Activated CD4-positive, alpha-beta T cell treated with anti-CD3 and anti-CD28 coated beads, Interleukin-10, Interleukin-2, amounts not matched to agents 100 ng/mL and 50 ng/mL, durations not matched to agents 16 hours and 8 hours (primary cell): ENCODE data around the gene KRTAP10-12.
"Not testable (repeated sequence)": the region's sequence is repeated elsewhere in the genome, so short reads cannot be mapped to it uniquely, and the experiment has no call there.

Experiments used
- DNase-seq: peaks from one replicate; pipeline ENCODE4 v3.0.0-alpha.2; 2020

KRTAP10-12 gene, protein sequence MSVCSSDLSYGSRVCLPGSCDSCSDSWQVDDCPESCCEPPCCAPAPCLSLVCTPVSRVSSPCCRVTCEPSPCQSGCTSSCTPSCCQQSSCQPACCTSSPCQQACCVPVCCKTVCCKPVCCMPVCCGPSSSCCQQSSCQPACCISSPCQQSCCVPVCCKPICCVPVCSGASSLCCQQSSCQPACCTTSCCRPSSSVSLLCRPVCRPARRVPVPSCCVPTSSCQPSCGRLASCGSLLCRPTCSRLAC

DNA sequence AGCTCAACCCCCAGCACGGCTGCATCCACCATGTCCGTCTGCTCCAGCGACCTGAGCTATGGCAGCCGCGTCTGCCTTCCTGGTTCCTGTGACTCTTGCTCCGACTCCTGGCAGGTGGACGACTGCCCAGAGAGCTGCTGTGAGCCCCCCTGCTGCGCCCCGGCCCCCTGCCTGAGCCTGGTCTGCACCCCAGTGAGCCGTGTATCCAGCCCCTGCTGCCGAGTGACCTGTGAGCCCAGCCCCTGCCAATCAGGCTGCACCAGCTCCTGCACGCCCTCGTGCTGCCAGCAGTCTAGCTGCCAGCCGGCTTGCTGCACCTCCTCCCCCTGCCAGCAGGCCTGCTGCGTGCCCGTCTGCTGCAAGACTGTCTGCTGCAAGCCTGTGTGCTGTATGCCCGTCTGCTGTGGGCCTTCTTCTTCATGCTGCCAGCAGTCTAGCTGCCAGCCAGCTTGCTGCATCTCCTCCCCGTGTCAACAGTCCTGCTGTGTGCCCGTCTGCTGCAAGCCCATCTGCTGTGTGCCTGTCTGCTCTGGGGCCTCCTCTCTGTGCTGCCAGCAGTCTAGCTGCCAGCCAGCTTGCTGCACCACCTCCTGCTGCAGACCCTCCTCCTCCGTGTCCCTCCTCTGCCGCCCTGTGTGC is at the start of gene KRTAP10-12:
KRTAP10-12 (plus strand) TSS at position 1 of the 639 bp plus-strand sequence; CDS start at position 31, 30 bp downstream.
- DNase-seq = not testable (repeated sequence)

DNA sequence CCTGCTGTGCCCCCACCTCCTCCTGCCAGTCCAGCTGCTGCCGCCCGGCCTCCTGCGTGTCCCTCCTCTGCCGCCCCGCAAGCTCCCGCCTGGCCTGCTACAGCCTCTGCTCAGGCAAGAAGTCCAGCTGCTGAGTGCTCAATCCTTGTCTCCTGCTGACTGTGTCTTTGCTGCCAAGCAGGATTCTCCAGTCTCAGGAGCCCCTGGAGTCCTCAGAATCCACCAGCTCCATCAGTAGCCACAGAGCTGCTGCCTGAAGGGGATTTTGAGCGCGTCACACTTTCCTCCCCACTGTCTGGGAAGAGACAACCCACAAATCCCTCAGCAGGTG is 49.8 kb upstream of the KRTAP10-12 start:
- no peak for DNase-seq

DNA sequence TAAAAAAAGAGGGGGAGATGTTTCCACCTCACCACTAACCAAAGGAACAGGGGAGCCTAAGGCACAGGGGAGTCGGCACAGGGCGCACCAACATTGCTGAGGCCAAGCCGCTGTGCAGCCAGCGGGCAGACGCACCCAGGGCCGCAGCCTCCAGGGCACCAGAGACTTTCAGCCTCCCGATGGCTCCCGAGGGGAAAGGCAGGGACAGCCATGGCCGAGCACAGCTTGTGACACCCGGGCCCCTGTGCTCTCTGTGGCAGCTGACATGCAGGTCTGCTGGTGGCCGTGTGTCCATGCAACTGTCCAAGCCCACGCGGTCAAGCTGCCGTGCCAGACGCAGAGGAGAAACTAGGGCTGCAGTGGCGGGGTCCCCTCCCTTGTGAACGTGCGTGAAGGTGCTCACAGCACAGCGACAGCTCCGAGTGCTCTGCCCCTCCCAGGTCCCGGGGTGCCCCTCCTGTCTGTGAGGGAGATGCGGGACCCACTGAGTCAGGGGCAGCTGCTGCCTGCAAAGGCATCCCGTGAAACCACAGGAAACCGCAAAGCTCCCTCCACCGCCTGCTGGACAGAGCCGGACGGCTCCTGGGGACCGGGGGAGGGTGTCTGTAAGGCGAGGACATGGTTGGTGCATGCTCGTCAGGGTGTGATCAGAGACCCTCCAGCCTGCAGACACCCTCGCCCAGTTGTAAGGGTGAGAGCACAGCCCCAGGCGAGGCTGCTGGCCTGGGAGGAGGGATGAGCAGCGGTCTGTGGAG is 48.2 kb upstream of the KRTAP10-12 start:
- no peak for DNase-seq

DNA sequence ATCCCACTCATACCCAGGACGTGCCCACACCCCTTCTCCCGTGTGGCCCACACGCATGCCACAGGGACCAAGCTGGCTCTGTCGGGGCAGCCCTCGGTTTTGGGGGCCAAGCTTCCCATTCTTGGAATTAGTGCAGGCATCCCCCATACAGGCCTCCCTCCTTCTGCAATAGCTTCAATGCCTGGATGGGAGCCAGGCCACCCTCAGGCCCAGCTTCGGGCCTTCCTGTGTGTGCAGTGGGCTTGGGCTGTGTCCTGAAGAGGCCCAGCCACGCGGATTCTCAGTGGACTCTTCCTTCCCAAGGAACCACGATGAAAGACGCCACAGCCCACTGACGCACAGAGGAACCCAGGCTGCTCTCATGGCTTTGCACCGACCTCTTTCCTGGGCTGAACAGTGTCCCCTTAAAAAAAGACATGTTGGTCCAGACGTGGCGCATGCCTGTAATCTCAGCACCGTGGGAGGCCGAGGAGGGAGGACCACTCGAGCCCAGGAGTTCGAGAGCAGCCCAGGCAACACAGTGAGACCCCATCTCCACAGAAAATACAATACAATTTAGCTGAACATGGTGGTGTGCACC is 47.4 kb upstream of the KRTAP10-12 start:
- DNase-seq = no peak

DNA sequence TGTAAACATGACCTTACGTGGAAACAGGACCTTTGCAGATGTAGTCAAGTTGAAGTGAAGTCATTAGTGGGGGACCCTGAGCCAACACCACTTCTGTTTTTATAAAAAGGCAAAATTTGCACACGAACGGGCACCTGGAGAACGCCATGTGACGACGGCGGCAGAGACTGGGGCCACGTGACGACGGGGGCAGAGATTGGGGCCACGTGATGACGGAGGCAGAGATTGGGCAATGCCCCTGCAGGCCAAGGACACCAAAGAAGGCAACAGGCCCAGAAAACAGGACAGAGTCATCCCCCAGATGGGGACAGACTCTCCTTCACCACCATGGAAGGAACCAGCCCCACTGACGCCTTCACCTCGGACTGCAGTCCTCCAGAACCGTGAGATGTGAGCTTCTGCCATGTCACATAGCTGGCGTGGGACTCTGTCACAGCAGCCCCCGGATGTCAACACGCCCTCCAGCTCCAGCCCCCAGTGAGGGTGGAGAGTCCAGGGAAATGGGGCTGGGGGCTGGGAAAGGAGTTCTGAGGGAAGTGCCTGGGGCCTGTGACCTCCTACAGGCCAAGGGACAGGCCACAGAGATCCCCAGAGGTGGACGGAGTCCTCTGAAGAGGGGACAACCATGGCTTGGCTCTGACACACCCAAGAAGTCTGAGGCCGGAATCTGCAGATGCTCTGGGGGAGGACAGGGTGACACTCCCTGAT is 46.6 kb upstream of the KRTAP10-12 start:
- DNase-seq = no peak

DNA sequence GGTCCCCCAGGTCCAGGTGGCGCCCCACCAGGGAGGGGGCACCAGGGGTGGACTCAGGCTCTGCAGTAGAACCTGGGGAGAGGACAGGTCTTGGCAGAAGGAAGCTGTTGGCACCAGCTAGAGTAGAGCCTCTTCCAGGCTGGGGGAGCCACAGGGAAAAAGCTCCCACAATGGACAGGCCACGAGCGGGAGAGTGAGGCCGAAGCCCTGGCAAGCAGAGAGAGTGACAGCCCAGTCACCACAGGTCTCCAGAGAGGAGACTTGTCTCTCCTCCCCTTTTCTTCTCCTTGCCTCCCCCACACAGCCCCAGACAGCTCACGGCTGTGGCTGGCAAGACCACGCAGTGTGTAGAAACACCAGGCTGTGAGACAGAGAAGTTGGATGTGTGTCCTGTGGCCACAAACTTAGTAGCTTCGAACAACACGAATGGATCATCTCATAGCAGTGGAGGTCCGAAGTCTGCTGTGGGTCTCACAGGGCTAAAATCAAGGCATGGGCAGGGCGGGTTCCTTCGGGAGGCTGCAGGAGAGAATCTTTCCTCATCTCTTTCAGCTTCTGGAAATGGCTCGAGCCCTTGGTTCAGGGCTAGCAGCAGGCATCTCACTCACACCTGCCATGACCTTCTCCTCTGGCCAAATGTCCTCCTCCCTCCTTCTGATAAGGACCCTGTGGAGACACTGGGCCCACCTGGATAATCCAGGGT is 45.8 kb upstream of the KRTAP10-12 start:
- DNase-seq = no peak

DNA sequence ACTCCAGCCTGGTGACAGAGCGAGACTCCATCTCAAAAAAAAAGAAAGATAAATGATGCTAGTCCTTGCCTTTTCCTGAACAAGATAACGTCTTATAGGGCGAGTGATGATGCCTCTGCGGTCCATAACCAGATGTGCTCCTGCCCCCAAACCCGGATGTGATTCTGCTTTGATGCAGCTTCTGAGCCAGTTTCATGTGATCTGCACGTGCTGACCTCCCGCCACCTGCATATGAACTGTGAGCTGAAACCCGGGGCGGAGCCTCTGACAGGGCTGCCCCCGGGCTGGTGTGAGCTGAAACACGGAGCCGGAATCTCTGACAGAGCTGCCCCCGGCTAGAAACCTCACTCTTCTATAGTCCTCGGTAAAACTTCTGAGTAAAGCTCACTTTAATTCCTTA is 43.8 kb upstream of the KRTAP10-12 start:
- DNase-seq = no peak

DNA sequence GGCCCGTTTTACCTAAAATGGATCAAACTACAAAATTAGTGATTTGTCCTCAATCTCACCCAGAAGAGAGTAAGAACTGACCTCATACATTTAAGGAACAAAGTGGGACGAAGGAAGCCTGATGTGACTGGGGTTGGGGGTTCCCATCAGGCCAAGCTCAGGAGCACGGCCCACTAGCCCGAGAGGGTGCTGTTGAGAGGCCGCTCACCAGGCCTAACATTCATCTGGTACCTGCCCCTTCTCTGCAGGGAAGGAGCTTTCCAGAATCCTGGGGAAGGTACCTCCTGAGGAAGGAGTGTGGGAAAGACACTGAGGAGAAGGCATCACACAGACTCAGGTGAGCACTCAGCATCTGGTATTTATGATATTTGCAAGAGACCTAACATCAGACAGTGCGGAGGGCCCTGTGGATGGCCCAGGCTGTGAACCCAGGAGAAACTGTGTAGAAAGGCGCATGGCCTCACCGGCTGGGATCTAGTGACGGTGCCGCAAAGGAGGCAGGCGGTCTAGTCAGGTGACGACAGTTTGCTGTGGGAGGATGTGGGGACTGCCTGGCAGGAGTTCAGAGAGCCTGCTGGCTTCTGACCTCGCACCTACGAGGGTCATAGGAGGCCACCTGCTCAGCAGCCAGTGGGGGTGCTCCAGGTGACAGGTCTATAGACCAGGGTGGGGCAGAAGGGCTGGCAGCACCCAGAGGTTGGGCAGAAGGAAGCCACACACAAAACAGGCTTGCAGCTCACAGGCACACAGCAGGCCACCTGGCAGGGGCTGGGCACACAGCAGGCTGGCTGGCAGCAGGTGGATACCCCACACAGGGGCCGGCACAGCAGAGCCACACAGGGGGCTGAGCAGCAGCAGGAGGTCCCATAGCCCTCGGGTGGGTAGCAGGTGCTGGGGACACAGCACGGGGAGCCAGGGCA is 43.1 kb upstream of the KRTAP10-12 start:
- DNase-seq = peak; percentile 13

DNA sequence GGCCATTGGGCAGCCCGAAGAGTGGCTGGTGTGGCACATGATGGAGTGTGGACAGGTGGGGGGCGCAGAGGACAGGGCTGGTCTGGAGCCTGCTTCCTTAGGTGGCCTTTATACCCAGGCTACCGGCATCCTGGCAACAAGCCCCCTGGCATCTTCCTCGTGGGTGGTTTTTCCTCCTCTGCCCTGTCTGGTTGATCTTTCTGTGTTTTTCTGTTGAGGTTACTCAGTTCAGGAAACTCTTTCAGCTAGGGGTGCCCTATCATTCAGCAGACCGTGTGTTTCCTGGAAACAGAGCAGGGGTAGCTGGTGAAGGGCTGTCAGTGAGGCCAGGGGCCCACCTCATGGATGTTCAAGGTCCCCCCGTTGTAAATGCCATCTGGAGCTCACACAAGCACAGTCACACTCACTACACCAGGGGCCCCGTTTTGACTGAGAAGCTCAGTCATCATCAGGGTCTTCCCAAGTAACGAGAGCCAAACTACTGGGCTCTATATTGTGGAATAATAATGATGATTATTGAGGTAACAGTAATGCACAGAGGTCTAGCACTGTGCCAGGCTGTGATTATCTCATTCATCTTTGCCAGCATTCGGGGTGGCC is 42.3 kb upstream of the KRTAP10-12 start, which contains the start of gene KRTAP12-4:
KRTAP12-4 (minus strand) TSS at position 84 of the 600 bp plus-strand sequence; CDS start at position 39, 45 bp downstream.
- no peak for DNase-seq

DNA sequence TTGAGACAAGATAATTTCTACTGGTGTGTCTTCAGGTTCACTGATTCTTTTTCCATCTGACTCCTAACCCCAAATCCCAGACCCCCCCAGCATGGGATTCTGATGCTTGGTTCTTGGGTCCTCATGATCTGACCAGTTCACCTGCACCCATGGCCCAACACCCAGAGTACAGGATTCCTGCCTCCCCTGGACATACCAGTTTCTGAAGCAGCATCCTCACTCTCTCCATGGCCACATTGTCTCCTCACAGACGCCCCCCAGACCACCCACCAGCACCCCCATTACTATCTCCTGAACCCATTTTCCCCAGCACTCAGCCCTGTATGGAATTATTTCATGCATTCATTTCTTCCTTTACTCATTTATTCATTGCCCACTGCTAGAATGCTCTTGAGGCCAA is 40.1 kb upstream of the KRTAP10-12 start:
- no peak for DNase-seq

DNA sequence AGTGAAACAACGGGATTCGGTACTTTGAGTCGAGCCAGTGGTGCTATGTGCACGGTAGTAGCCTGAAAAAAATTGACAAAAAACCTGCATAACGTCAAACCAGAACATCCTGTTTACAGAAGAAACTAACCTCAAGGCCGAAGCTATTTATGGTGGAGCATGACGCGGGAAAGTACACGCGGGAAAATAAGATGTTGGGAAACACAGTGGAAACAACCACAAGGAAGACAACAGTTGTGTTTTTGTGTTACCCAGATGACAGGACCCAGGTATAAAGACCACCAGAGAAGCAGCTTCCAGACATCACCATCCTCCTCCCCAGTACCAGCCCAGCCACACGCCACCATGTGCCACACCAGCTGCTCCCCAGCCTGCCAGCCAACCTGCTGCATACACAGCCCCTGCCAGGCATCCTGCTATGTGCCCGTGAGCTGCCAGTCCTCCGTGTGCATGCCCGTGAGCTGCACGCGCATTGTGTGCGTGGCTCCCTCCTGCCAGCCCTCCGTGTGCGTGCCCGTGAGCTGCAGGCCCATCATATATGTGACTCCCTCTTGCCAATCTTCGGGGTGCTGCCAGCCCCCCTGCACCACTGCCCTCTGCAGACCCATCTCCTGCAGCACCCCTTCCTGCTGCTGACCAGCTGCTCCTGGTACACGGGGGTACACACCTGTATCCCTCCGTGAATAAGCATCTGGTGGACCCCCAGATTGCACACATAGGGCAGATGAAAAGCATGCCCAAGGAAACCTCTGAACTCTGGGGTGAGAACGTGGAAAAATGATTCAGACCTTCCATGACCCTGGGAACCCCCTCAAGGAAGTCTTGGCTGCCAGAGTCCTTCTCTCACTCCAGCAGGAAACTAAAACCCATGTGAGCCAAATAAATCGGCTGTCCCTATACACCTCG is 39.1 kb upstream of the KRTAP10-12 start, which contains the start of gene KRTAP12-3:
KRTAP12-3 (plus strand) TSS at position 298 of the 906 bp plus-strand sequence; CDS start at position 346, 48 bp downstream.
- DNase-seq = peak; percentile 63

DNA sequence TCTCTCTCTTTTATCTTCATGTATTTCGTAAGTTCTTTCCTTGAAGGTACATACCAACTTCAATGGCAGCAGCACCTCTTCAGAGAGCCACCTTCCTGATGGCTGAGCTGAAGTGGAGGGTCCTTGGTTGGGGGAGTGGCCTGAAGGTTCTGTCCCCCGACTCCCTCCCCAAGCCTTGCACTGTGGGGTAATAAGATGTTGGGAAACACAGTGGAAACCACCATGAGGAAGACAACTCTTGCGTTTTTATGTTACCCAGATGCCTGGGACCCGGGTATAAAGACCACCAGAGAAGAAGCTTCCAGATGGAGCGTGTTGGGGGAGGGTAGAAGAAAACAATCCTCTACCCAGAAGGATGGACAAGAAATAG is 38.4 kb upstream of the KRTAP10-12 start:
- DNase-seq = no peak

DNA sequence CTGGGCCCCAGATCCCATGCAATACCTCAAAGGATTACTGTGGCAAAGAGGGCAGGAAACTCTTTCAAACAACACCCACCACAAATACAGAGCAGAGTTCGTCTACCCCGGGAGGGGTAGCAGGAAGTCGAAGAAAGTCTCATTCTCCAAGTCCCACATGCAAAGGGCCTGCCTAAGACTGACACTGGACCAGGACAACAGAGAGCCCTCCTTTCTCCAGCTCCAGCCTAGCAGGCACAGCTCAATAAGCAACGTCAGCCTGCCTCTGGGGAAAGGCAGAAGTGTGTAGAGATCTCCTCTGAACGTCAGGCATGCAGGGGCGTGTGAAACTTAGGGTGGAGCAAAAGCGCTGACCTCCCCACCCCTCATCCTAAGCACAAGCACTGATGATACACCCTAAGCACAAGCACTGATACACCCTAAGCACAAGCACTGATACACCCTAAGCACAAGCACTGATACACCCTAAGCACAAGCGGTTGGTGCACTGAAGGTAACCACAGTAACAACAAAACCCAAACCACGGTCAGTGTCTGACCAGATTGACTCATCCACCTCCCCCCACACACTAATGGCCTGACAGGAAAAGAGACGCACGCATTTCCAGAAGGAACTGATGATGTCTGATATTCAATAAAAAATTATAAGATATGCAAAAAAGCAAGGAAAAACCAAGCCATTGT is 37.9 kb upstream of the KRTAP10-12 start:
- peak; percentile 26 for DNase-seq

DNA sequence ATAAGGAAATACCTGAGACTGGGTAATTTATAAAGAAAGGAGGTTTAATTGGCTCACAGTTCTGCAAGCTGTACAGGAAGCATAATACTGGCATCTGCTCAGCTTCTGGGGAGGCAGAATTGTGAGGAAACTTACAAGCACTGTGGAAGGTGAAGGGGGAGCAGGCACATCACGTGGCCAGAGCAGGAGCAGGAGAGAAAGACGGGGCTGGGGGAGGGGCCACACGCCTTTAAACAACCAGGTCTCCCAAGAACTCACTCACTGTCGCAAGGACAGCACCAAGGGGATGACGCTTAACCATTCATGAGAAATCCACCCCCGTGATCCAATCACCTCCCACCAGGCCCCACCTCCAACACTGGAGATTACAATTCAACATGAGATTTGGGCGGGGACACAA is 35.4 kb upstream of the KRTAP10-12 start:
- not testable (repeated sequence) for DNase-seq

DNA sequence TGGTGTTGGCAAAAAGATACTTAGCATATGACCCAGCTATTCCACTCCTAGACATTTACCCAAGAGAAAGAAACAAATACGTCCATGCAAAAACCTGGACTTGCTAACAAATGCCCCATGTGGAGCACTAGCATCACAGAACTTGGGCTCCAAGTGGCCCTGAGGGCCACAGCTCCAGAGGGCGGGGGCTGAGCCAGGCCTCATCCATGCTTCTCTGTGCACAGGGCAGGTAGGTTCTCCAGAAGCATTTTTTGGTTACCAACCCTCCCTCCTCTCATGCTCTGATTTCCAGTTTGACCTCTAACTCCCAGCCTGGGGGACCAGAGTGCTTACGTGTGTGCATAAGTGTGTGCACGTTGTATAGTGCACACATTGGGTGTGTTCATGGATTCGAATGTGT is 32.3 kb upstream of the KRTAP10-12 start:
- no peak for DNase-seq

DNA sequence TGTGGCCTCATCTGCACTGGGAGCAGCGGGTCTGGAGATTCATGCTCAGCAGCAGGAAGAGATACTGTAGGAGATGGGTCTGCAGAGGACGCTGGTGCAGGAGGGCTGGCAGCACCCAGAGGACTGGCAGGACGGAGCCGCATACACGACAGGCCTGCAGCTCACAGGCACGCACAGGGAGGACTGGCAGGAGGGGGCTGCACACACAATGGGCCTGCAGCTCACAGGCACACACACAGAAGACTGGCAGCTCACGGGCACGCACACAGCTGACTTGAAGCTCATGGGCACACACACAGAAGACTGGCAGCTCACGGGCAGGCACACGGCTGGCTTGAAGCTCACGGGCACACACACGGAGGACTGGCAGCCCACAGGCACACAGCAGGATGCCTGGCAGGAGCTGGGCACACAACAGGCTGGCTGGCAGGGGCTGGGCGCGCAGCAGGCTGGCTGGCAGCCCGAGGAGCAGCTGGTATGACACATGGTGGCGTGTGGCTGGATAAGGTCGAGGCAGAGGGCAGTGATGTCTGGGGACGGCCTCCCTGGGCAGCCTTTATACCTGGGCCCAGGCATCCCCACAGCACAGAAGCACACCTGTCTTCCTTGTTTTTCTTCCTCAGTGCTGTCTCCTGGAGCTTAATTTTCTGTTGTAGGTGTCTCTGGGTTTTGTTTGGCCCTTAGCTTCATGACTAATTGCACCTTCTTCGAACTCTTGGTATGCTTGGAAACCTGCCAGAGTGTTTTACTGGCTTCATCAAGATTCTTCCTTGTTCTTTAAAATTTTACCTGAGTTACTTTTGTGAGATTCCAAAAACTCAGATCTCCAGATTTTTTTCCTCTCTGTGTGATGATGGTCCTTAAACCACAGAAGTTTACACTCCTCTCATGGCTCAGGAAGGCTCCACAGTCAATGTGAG is 30.3 kb upstream of the KRTAP10-12 start, which contains the start of gene KRTAP12-2:
KRTAP12-2 (minus strand) TSS at position 527 of the 920 bp plus-strand sequence; CDS start at position 486, 41 bp downstream.
- no peak for DNase-seq

DNA sequence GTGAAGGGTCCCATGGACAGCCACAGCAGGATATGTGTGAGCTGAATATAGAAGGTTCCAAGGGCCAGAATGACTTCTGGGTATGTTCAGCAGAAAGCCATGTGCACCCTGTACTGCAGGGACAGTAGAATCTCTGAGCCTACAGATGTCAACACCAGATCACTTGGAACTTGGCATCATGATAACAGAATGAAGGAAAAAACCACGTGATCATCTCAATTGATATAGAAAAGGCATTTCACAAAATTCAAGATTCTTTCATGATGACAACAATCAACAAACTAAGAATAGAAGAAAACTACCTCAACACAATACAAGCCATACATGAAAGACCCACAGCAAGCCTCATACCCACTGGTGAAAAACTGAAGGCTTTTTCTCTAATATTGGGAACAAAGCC is 29.4 kb upstream of the KRTAP10-12 start:
- no peak for DNase-seq
